Measurements from ENCODE around the gene TIMM44. TPM values are rescaled to one million over a fixed set of nuclear protein-coding genes. Genes with fewer than 3 reads are reported as not detected.

Gene TIMM44
- polyA plus RNA-seq, 1 experiment = 43.3 TPM

DNA sequence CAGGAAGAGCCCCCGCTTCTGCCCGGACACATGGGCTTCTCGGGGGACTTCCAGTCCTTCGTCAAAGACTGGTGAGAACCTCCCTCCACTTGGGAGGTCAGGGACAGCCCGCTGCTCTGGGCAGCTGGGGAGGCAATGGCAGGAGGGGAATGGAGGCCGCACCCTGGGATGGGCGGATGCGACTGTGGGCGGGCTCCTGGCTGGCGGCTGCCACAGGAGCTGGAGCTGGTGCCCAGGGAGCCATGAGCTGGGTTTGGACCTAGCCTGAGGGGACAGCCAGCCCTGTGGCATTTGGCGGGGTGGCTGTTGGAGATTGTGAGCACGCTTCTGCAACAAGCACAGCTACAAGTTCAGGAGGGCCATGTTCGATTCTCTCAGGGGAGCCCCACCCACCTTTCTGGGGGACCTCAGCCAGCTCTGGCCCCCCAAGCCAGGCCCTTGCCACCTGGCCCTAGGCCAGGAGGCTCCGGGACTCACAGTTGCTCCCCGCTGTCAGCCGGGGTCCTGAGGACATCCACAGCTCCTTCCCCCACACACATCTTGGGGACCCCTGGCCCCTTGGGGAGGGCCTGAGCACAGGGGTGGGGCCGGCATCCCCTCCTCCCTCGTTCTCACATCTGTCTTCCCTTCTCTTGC is 31.8 kb downstream of the TIMM44 start:
- TF ChIP-seq, protein P1, sequence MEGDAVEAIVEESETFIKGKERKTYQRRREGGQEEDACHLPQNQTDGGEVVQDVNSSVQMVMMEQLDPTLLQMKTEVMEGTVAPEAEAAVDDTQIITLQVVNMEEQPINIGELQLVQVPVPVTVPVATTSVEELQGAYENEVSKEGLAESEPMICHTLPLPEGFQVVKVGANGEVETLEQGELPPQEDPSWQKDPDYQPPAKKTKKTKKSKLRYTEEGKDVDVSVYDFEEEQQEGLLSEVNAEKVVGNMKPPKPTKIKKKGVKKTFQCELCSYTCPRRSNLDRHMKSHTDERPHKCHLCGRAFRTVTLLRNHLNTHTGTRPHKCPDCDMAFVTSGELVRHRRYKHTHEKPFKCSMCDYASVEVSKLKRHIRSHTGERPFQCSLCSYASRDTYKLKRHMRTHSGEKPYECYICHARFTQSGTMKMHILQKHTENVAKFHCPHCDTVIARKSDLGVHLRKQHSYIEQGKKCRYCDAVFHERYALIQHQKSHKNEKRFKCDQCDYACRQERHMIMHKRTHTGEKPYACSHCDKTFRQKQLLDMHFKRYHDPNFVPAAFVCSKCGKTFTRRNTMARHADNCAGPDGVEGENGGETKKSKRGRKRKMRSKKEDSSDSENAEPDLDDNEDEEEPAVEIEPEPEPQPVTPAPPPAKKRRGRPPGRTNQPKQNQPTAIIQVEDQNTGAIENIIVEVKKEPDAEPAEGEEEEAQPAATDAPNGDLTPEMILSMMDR (IDR thresholded peaks at IDR 0.05; ENCODE audit: low read depth, low read length) = no peak
- Histone ChIP-seq H3K9me3 (ENCODE audit: control insufficient read depth, insufficient read depth, low read length) (no peaks in the 10 kb centered on the region; the same call in 1 of the 2 replicates), H3K27me3 (ENCODE audit: control insufficient read depth, insufficient read depth, low read length) (peaks cover 7% of the 10 kb centered on the region), H3K27ac (ENCODE audit: low read depth, low read length) (no peak overlapping the region), H3K4me3 (ENCODE audit: low read depth, low read length) (no peak overlapping the region)
- POLR2A ChIA-PET = no interaction called here
- CTCF ChIA-PET = interaction anchor here (1.3 kb wide), 1 partner anchor 9 kb away, joined by 4 read pairs; the partner anchor contains the start of gene SNAPC2
- no peak for DNase-seq (ENCODE audit: low read depth, low spot score)

- Histone ChIP-seq H3K4me3 (ENCODE audit: low read depth, low read length) (no peak overlapping the region), H3K27ac (ENCODE audit: low read depth, low read length) (no peak overlapping the region), H3K27me3 (ENCODE audit: control insufficient read depth, insufficient read depth, low read length) (peaks cover 1% of the 10 kb centered on the region), H3K9me3 (ENCODE audit: control insufficient read depth, insufficient read depth, low read length) (no peaks in the 10 kb centered on the region; the same call in 1 of the 2 replicates)
- CTCF ChIA-PET = no interaction called here
- DNase-seq (ENCODE audit: low read depth, low spot score) = no peak
- TF ChIP-seq, protein P1 (IDR thresholded peaks at IDR 0.05; ENCODE audit: low read depth, low read length) = no peak
- POLR2A ChIA-PET = no interaction called here
These were observed 32.9 kb downstream of the TIMM44 start for GRCh38 chr19:7910321-7911161.

DNA sequence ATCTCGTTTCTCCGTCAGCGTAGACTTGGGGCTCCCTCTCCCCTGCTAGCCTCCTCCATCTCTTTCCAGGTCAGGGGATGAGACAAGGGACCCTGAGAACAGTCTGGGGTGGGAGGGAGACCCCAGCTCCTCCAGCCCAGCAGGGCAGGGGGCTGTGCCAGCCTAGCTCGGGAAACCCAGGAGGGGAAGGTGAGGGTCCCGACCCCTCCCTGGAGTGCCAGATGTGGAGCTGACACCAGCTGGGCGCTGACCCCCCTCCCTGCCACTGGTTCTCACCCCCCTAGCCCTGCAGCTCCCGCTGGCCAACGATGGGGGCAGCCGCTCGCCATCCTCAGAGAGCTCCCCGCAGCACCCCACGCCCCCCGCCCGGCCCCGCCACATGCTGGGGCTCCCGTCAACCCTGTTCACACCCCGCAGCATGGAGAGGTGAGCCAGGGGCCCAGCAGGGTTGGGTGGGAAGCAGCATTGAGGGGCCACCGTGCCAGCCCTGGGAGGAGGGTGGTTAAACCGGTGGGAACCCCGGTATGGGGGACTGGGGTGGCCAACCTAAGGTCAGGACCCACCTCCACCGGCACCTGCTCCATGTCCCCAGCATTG is 33.9 kb downstream of the TIMM44 start:
- Histone ChIP-seq H3K27ac (ENCODE audit: low read depth, low read length) (no peak overlapping the region), H3K9me3 (ENCODE audit: control insufficient read depth, insufficient read depth, low read length) (no peaks in the 10 kb centered on the region; the same call in 1 of the 2 replicates), H3K4me3 (ENCODE audit: low read depth, low read length) (no peak overlapping the region), H3K27me3 (ENCODE audit: control insufficient read depth, insufficient read depth, low read length) (no peaks in the 10 kb centered on the region)
- DNase-seq (ENCODE audit: low read depth, low spot score) = no peak
- ChIA-PET CTCF (interaction anchor here (1.8 kb wide), 1 partner anchor 8 kb away, joined by 5 read pairs; no protein-coding TSS in a partner anchor), POLR2A (interaction anchor here (2.7 kb wide), 1 partner anchor 10 kb away, joined by 17 read pairs; the partner anchor contains the start of gene SNAPC2)
- TF ChIP-seq, protein P1 (IDR thresholded peaks at IDR 0.05; ENCODE audit: low read depth, low read length) = no peak

- POLR2A ChIA-PET = interaction anchor here (2.7 kb wide), 1 partner anchor 11 kb away, joined by 17 read pairs; the partner anchor contains the start of gene SNAPC2
- TF ChIP-seq, protein P1 (IDR thresholded peaks at IDR 0.05; ENCODE audit: low read depth, low read length) = no peak
- H3K9me3 ChIP-seq (ENCODE audit: control insufficient read depth, insufficient read depth, low read length) = no peaks in the 10 kb centered on the region
- CTCF ChIA-PET = interaction anchor here (1.8 kb wide), 1 partner anchor 9 kb away, joined by 5 read pairs; no protein-coding TSS in a partner anchor
- H3K27ac ChIP-seq (ENCODE audit: low read depth, low read length) = no peak overlapping the region
- no peaks in the 10 kb centered on the region for H3K27me3 ChIP-seq (ENCODE audit: control insufficient read depth, insufficient read depth, low read length)
- no peak overlapping the region for H3K4me3 ChIP-seq (ENCODE audit: low read depth, low read length)
- DNase-seq (ENCODE audit: low read depth, low spot score) = no peak
These were observed 34.6 kb downstream of the TIMM44 start for GRCh38 chr19:7908742-7909461.

Measured in AG04450 (cell line).